AG04449 (cell line): ENCODE measurements around the gene KRT80.

Experiments
- CTCF ChIA-PET: fragments of 350-600 bp; formaldehyde crosslinking; extraction: SDS; loops from one replicate; lab custom pipeline; 2021; ENCODE audit warnings: antibody characterized with exemption; lab: Yijun Ruan, JAX
- POLR2A ChIA-PET: fragments of 400-600, 350-600 bp; formaldehyde crosslinking; extraction: SDS; loops from one replicate; lab custom pipeline; 2020; ENCODE audit warnings: antibody characterized with exemption, inconsistent platforms; lab: Yijun Ruan, JAX
- DNase-seq: peaks from one replicate; pipeline ENCODE4 v3.0.0-alpha.2; 2010; ENCODE audit warnings: low read depth, low spot score
- H3K4me3 ChIP-seq: 2 replicates; pipeline ENCODE4 v1.5.1; 2011; ENCODE audit warnings: low read depth, mild to moderate bottlenecking, control low read depth, low read length
- TF ChIP-seq, protein P1 (sequence below): IDR thresholded peaks from one replicate; pipeline ENCODE4 v1.5.1; 2011; ENCODE audit warnings: mild to moderate bottlenecking, moderate library complexity, low read length, control low read depth, inconsistent platforms; ENCODE audit not compliant: insufficient read depth; ENCODE audit errors: missing control alignments

Gene KRT80

DNA sequence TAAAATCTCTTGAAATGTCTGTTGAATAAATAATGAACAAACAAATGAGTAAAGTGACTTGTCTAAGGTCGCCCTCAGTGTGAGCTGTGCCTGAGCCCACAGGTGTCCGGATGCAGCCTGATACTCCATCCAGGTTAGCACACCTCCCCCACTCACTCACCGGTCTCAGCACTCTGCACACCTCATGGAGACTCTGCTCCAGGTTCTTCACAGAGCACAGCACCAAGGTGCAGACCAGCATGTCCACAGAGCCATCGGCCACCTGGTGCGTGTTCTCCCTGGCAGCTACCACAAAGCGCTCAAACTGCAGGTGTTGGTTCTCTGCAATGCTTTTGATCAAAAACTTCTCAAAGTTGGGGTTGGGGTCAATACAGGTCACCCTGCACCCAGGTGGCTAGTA is 37.1 kb upstream of the KRT80 start:
- POLR2A ChIA-PET: no interaction called here
- TF ChIP-seq, protein P1, sequence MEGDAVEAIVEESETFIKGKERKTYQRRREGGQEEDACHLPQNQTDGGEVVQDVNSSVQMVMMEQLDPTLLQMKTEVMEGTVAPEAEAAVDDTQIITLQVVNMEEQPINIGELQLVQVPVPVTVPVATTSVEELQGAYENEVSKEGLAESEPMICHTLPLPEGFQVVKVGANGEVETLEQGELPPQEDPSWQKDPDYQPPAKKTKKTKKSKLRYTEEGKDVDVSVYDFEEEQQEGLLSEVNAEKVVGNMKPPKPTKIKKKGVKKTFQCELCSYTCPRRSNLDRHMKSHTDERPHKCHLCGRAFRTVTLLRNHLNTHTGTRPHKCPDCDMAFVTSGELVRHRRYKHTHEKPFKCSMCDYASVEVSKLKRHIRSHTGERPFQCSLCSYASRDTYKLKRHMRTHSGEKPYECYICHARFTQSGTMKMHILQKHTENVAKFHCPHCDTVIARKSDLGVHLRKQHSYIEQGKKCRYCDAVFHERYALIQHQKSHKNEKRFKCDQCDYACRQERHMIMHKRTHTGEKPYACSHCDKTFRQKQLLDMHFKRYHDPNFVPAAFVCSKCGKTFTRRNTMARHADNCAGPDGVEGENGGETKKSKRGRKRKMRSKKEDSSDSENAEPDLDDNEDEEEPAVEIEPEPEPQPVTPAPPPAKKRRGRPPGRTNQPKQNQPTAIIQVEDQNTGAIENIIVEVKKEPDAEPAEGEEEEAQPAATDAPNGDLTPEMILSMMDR: no peak
- no peak overlapping the region for H3K4me3 ChIP-seq
- no peak for DNase-seq
- CTCF ChIA-PET: interaction anchor here (0.7 to 6.8 kb wide), 4 partner anchors 8 to 49 kb away, joined by 3 to 46 read pairs (median 18); no protein-coding TSS in a partner anchor

DNA sequence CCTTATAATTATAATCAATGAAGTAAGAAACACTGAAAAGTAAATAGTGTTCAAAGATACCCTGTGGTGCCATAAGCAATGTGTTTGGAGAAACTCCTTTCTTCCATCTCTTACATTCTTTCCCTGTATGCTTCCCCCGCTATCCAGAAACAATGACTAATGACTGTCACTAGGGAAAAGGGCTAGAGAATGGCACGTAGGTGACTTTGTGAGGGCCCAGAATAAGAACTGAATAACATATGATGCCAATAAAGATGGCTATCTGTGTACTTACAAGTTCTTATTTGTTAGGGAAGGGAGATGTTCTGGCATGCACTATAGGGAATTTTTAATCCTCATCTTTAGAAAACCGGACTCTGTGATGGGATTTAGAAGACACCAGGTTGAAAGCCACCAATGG is 36.6 kb upstream of the KRT80 start:
- ChIA-PET POLR2A (no interaction called here), CTCF (interaction anchor here (6.8 kb wide), 1 partner anchor 50 kb away, joined by 46 read pairs; no protein-coding TSS in a partner anchor)
- TF ChIP-seq, protein P1: no peak
- H3K4me3 ChIP-seq: no peak overlapping the region
- no peak for DNase-seq

DNA sequence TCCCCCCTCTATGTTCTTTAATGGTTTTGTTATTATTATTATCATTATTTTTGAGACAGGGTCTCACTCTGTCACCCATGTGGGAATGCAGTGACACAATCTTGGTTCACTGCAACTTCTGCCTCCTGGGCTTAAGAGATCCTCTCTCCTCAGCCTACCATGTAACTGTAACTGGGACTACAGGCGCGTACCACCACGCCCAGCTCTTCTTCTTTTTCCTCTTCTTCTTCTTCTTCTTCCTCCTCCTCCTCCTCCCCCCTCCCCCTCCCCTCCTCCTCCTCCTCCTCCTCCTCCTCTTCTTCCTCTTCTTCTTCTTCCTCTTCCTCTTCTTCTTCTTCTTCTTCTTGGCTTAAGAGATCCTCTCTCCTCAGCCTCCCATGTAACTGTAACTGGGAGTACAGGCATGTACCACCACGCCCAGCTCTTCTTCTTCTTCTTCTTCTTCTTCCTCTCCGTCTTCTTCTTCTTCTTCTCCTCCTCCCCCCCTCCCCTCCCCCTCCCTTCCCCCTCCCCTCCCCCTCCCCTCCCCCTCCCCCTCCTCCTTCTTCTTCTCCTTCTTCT is 35.9 kb upstream of the KRT80 start:
- DNase-seq: no peak
- H3K4me3 ChIP-seq: no peak overlapping the region
- TF ChIP-seq, protein P1: no peak
- ChIA-PET POLR2A (interaction anchor here (0.6 kb wide), 1 partner anchor 36 kb away, joined by 3 read pairs; the partner anchor contains the start of gene KRT80), CTCF (interaction anchor here (3.3 to 8.8 kb wide), 2 partner anchors 14 to 51 kb away, joined by 17 to 144 read pairs; no protein-coding TSS in a partner anchor)

DNA sequence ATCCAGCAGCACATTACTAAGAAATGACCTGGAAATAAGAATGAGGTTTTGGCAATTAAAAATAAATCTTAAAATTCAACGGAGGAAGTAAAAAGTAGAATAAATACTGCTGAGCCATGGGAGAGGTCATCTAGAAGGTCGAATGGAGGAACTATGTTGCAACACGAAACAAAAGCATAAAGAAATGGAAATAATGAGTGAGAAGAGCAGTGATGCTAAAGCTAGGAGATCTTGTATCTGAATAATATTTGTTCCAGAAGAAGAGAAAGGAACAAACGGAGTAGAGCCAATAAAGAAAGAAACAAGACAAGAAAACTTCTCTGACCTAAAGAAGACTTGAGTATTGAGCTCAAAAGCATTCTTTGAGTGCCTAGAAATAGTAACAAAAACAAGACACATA is 34.6 kb upstream of the KRT80 start:
- TF ChIP-seq, protein P1: no peak
- CTCF ChIA-PET: interaction anchor here (2.3 to 8.8 kb wide), 3 partner anchors 13 to 102 kb away, joined by 10 to 144 read pairs (median 17); no protein-coding TSS in a partner anchor
- H3K4me3 ChIP-seq: no peak overlapping the region
- POLR2A ChIA-PET: no interaction called here
- DNase-seq: no peak

DNA sequence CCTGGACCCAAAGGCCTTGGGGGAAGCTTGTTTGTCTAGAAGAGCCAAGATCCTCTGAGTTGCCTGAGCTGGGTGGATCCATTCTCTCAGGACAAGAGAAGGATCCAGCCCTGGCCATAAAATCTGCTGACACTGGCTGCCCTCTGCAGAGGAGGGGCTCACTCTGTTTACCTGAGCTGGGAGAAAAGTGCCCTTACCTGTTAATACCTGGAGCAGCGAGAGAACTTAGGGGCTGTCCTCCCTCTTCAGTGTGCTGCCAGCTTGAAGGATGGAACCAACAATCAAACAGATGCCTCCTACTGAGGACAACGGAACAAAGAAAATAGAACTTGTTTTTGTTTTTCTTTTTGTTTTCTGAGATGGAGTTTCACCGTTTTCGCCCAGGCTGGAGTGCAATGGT is 33.9 kb upstream of the KRT80 start:
- POLR2A ChIA-PET: no interaction called here
- DNase-seq: no peak
- CTCF ChIA-PET: interaction anchor here (0.8 to 8.8 kb wide), 8 partner anchors 12 to 654 kb away, joined by 3 to 144 read pairs (median 6); no protein-coding TSS in a partner anchor
- TF ChIP-seq, protein P1: no peak
- H3K4me3 ChIP-seq: no peak overlapping the region

DNA sequence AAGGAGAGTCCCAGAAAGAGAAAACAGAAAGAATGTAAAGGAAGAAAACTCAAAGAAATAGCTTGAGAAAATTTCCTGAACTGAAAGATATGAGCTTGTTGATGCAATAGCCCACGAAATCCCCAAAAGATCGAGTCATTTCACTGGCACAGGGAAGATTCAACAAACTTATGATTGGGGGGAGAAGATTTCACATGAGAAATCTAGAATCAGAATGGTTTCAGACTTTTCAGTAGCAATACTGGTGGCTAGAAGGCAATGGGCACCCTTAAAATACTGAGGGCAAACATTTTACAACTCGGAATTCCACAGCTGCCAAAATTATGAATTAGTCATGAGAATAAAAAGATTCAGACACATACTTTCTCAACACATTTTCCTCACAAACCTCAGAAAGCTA is 32.3 kb upstream of the KRT80 start:
- ChIA-PET CTCF (interaction anchor here (1.1 to 8.8 kb wide), 9 partner anchors 11 to 150 kb away, joined by 3 to 144 read pairs (median 5); no protein-coding TSS in a partner anchor), POLR2A (interaction anchor here (0.8 to 1.4 kb wide), 2 partner anchors 21 to 56 kb away, joined by 3 read pairs; no protein-coding TSS in a partner anchor)
- DNase-seq: no peak
- TF ChIP-seq, protein P1: no peak
- no peak overlapping the region for H3K4me3 ChIP-seq
